Mucosa of stomach (tissue), 1 donor: Measurements from ENCODE around the gene IVD.
A peak's percentile ranks its signal among the peaks of the same experiment; 100 is the strongest.

Experiments
- H3K27me3 ChIP-seq: one replicate; pipeline ENCODE4 v1.7.0; 2013; ENCODE audit warnings: mild to moderate bottlenecking, low read length; ENCODE audit not compliant: control insufficient read depth, insufficient read depth
- H3K36me3 ChIP-seq: one replicate; pipeline ENCODE4 v1.7.0; 2013; ENCODE audit warnings: low read length; ENCODE audit not compliant: control insufficient read depth, insufficient read depth
- H3K4me1 ChIP-seq: one replicate; pipeline ENCODE4 v1.7.0; 2013; ENCODE audit warnings: mild to moderate bottlenecking, low read length; ENCODE audit not compliant: control insufficient read depth, insufficient read depth
- H3K4me3 ChIP-seq: one replicate; pipeline ENCODE4 v1.7.0; 2013; ENCODE audit warnings: low read length
- H3K9ac ChIP-seq: one replicate; pipeline ENCODE4 v1.7.0; 2013; ENCODE audit warnings: mild to moderate bottlenecking, low read length, moderate library complexity
- H3K9me3 ChIP-seq: one replicate; pipeline ENCODE4 v1.7.0; 2013; ENCODE audit warnings: mild to moderate bottlenecking, low read length, moderate library complexity; ENCODE audit not compliant: control insufficient read depth
- donor health status: Pancreatic carcinoma.

Gene IVD

GRCh38 chr15:40470423-40471104 lies 65.0 kb downstream of the IVD start, which contains the start of gene CHST14:
TSS of gene CHST14 (plus strand) at chr15:40470984. CDS start at chr15:40471214, 230 bp downstream.
- H3K4me1 ChIP-seq, result peaks cover 33% of the 10 kb centered on the region
- H3K9ac ChIP-seq, result peak within 1 kb of the TSS; percentile 68
- no peaks in the 10 kb centered on the region for H3K9me3 ChIP-seq
- peak within 1 kb of the TSS; percentile 50 for H3K4me3 ChIP-seq
- H3K36me3 ChIP-seq, result no peaks in the 10 kb centered on the region
- H3K27me3 ChIP-seq, result no peaks in the 10 kb centered on the region
